Naive thymus-derived CD4-positive, alpha-beta T cell (primary cell): ENCODE data around the gene MKNK1. TPM values are rescaled to one million over a fixed set of nuclear protein-coding genes. Genes with fewer than 3 reads are reported as not detected.
A peak's percentile ranks its signal among the peaks of the same experiment; 100 is the strongest.

Source experiments
- ATAC-seq: fragments of 150-1000 bp; cut with Tn5 transposase; 2 replicates; pipeline ENCODE4 v1.10.0; 2021; ENCODE audit warnings: mild to moderate bottlenecking, moderate library complexity
- CTCF ChIA-PET: fragments of 350-600 bp; sonication (Branson Sonifier 250); formaldehyde crosslinking; loops from one replicate; lab custom pipeline; 2021; ENCODE audit warnings: antibody characterized with exemption; lab: Charles Lee
- POLR2A ChIA-PET: fragments of 350-600 bp; sonication (Branson Sonifier 250); formaldehyde crosslinking; loops from one replicate; lab custom pipeline; 2021; ENCODE audit warnings: antibody characterized with exemption, inconsistent platforms; lab: Charles Lee
- DNase-seq, 9 donors: peaks; one replicate each; pipeline versions ENCODE4 v3.0.0 to v3.0.0-alpha.2; 2020 to 2022; ENCODE audit warnings: mixed read lengths in 1 of 9
- H3K27ac ChIP-seq: one replicate; pipeline ENCODE4 v1.7.0; 2013; ENCODE audit warnings: mild to moderate bottlenecking, low read depth, low read length, moderate library complexity
- H3K27me3 ChIP-seq, 2 donors: one replicate each; pipeline ENCODE4 v1.7.0; 2013; ENCODE audit warnings: low read length in 2 of 2, mild to moderate bottlenecking in 2 of 2, moderate library complexity in 2 of 2; ENCODE audit not compliant: control insufficient read depth in 2 of 2, insufficient read depth in 2 of 2
- H3K36me3 ChIP-seq, 3 experiments: 1 replicate in 2 of 3; 2 replicates in 1 of 3; pipeline ENCODE4 v1.7.0; 2013; ENCODE audit warnings: low read length in 3 of 3, mild to moderate bottlenecking in 3 of 3, moderate library complexity in 1 of 3; ENCODE audit not compliant: insufficient read depth in 3 of 3, control insufficient read depth in 2 of 3
- H3K4me1 ChIP-seq, 2 donors: one replicate each; pipeline ENCODE4 v1.7.0; 2013; ENCODE audit warnings: low read length in 2 of 2, mild to moderate bottlenecking in 2 of 2, moderate library complexity in 1 of 2; ENCODE audit not compliant: control insufficient read depth in 2 of 2, insufficient read depth in 2 of 2
- H3K4me3 ChIP-seq: 2 replicates; pipeline ENCODE4 v1.7.0; 2013; ENCODE audit warnings: mild to moderate bottlenecking, low read length
- H3K9me3 ChIP-seq, 3 experiments: 1 replicate in 2 of 3; 2 replicates in 1 of 3; pipeline ENCODE4 v1.7.0; 2013; ENCODE audit warnings: low read length in 3 of 3; ENCODE audit not compliant: control insufficient read depth in 2 of 3
- H3K27ac Mint-ChIP-seq, 9 donors: one replicate each; pipeline ENCODE4 v1.8.0; 2020 to 2022; ENCODE audit warnings: mixed read lengths in 9 of 9, mild to moderate bottlenecking in 8 of 9, moderate library complexity in 5 of 9, inconsistent platforms in 2 of 9
- H3K27me3 Mint-ChIP-seq, 5 donors: one replicate each; pipeline ENCODE4 v1.8.0; 2021 to 2022; ENCODE audit warnings: mixed read lengths in 5 of 5, mild to moderate bottlenecking in 1 of 5
- H3K36me3 Mint-ChIP-seq, 5 donors: one replicate each; pipeline ENCODE4 v1.8.0; 2020 to 2022; ENCODE audit warnings: mixed read lengths in 5 of 5, mild to moderate bottlenecking in 3 of 5, inconsistent platforms in 1 of 5
- H3K4me1 Mint-ChIP-seq, 7 donors: one replicate each; pipeline ENCODE4 v1.8.0; 2020 to 2022; ENCODE audit warnings: mixed read lengths in 7 of 7, mild to moderate bottlenecking in 3 of 7, inconsistent platforms in 1 of 7
- H3K4me3 Mint-ChIP-seq, 10 donors: one replicate each; pipeline ENCODE4 v1.8.0; 2020 to 2022; ENCODE audit warnings: mild to moderate bottlenecking in 10 of 10, mixed read lengths in 10 of 10, moderate library complexity in 6 of 10, inconsistent platforms in 2 of 10
- H3K9me3 Mint-ChIP-seq, 11 donors: one replicate each; pipeline ENCODE4 v1.8.0; 2020 to 2022; ENCODE audit warnings: mixed read lengths in 11 of 11, mild to moderate bottlenecking in 4 of 11, inconsistent platforms in 1 of 11, moderate library complexity in 1 of 11
- intact Hi-C, 2 donors: fragments of 100-400 bp; cut with micrococcal nuclease; formaldehyde crosslinking; loops; one replicate each; pipeline ENCODE4 v1.15.1; 2023
- polyA plus RNA-seq, 2 donors: library from polyadenylated mRNA; unstranded; fragments of 300-500 nt; fragmentation: Illumina TruSeq; gene quantifications; one replicate each; pipeline ENCODE4 v1.2.3, GENCODE V29; 2021
- total RNA-seq, 6 experiments: library from RNA in 5 of 6; stranded (reverse) in 5 of 6; gene quantifications; 1 replicate in 5 of 6; 2 replicates in 1 of 6; pipeline ENCODE4 v1.2.3 and lab custom pipeline; 2021 to 2026

The MKNK1 gene
- total and polyA plus RNA-seq, 7 experiments from 2014 or later: 21.9 to 80.1 (median 53.3) TPM

DNA sequence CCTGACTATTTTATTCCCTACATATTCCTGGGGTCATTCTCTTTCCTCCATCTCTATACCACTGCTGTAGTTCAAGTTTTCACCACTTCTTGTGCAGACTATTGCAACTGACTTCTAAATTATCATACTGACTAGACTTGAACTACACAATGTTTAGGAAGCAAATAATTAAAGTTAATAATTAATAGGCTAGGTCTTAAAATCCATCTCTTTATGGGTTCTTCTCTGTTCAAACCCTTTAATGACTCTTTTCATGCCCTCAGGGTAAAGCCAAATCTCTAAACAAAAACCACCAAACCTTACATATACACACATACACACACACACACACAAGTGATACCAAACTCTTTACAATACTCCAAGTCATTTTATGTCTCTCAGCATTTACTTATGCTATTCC is 34.9 kb upstream of the MKNK1 start:
- Histone ChIP-seq H3K9me3 (no peaks in the 10 kb centered on the region), H3K36me3 (peaks cover 0 to 42% (median 10%) of the 10 kb centered on the region in 3 experiments), H3K27ac (no peak overlapping the region), H3K4me3 (no peak overlapping the region), H3K4me1 (no peaks in the 10 kb centered on the region), H3K27me3 (no peaks in the 10 kb centered on the region)
- Mint-ChIP-seq H3K4me3 (no peak overlapping the region), H3K4me1 (peaks cover 0 to 5% (median 0%) of the 10 kb centered on the region in 7 donors), H3K9me3 (no peaks in the 10 kb centered on the region), H3K36me3 (peaks cover 4 to 52% (median 31%) of the 10 kb centered on the region in 5 donors), H3K27me3 (no peaks in the 10 kb centered on the region), H3K27ac (peak overlapping the region in 2 of 9 donors; percentile 7 to 19)
- POLR2A ChIA-PET: no interaction called here
- CTCF ChIA-PET: no interaction called here
- no peak for ATAC-seq
- no peak for DNase-seq
- intact Hi-C loops: no loop called here

DNA sequence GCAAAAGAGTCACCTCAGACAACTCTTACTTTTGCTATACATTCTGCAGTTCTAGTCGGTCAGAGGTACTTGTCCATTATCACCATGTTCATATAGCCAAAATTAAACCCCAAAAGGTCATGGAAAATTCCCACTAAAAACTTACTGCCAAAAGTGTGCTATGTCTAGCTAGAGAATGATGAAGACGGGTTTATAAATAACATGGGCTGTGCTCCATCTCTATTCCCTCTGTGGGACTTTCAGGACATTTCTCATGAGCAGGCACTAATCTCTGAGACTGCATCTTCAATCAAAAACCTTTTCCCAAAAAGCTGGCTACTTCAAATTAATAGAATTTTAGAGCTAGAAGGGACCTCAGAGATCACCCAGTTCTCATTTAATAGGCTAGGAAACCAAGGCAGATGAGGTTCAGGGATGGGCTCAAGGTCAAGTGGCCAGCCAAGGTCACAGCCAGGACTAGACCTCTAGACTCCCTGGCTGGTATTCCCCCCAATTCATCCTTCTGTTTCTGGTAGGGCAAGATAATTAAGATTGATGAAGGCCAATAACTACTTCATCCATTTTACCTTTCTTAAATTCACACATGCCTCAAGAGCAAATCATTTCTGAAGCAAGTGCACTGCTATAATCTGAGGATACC is 33.5 kb upstream of the MKNK1 start:
- Mint-ChIP-seq H3K27ac (peak overlapping the region in 2 of 9 donors; percentile 15 to 28), H3K4me3 (no peak overlapping the region), H3K4me1 (peaks cover 0 to 5% (median 0%) of the 10 kb centered on the region in 7 donors), H3K9me3 (no peaks in the 10 kb centered on the region), H3K27me3 (no peaks in the 10 kb centered on the region), H3K36me3 (peaks cover 4 to 66% (median 31%) of the 10 kb centered on the region in 5 donors)
- intact Hi-C loops: no loop called here
- Histone ChIP-seq H3K9me3 (no peaks in the 10 kb centered on the region), H3K4me1 (no peaks in the 10 kb centered on the region), H3K27ac (no peak overlapping the region), H3K36me3 (peaks cover 0 to 47% (median 10%) of the 10 kb centered on the region in 3 experiments), H3K4me3 (no peak overlapping the region), H3K27me3 (no peaks in the 10 kb centered on the region)
- CTCF ChIA-PET: no interaction called here
- POLR2A ChIA-PET: interaction anchor here (0.6 kb wide), 1 partner anchor 103 kb away, joined by 3 read pairs; no protein-coding TSS in a partner anchor
- DNase-seq (no peak), ATAC-seq (no peak)

GRCh38 chr1:46635205-46635604 is 31.1 kb upstream of the MKNK1 start:
- Histone ChIP-seq H3K4me3 (no peak overlapping the region), H3K4me1 (no peaks in the 10 kb centered on the region), H3K27me3 (no peaks in the 10 kb centered on the region), H3K27ac (no peak overlapping the region), H3K36me3 (peaks cover 0 to 42% (median 10%) of the 10 kb centered on the region in 3 experiments), H3K9me3 (no peaks in the 10 kb centered on the region)
- Mint-ChIP-seq H3K27ac (peak overlapping the region in 2 of 9 donors; percentile 27 to 32), H3K4me3 (no peak overlapping the region), H3K27me3 (no peaks in the 10 kb centered on the region), H3K9me3 (peaks cover 0 to 1% (median 0%) of the 10 kb centered on the region in 11 donors), H3K4me1 (peaks cover 0 to 5% (median 0%) of the 10 kb centered on the region in 7 donors), H3K36me3 (peaks cover 0 to 66% (median 28%) of the 10 kb centered on the region in 5 donors)
- POLR2A ChIA-PET: interaction anchor here (1.0 kb wide), 1 partner anchor 31 kb away, joined by 3 read pairs; the partner anchor contains the start of gene MKNK1
- ATAC-seq (no peak), DNase-seq (no peak)
- CTCF ChIA-PET: no interaction called here
- intact Hi-C loops: no loop called here

DNA sequence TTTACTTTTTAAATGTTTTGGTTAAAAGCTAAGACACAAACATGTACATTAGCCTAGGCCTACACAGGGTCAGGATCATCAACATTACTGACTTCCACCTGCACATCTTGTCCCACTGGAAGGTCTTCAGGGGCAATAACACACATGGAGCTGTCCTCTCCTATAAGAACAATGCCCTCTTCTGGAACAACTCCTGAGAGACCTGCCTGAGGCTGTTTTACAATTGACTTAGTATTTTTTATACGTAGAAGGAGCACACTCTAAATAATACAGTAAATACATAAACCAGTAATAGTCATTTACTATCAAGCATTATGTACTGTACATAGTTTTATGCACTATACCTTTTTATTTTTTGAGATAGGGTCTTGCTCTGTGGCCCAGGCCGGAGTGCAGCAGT is 26.7 kb upstream of the MKNK1 start:
- Mint-ChIP-seq H3K27me3 (no peaks in the 10 kb centered on the region), H3K27ac (no peak overlapping the region), H3K9me3 (peaks cover 0 to 1% (median 0%) of the 10 kb centered on the region in 11 donors), H3K4me1 (peaks cover 0 to 4% (median 0%) of the 10 kb centered on the region in 7 donors), H3K4me3 (no peak overlapping the region), H3K36me3 (peaks cover 0 to 50% (median 16%) of the 10 kb centered on the region in 5 donors)
- H3K27me3 ChIP-seq: no peaks in the 10 kb centered on the region
- H3K9me3 ChIP-seq: no peaks in the 10 kb centered on the region
- DNase-seq (no peak), ATAC-seq (no peak)
- H3K4me3 ChIP-seq: no peak overlapping the region
- POLR2A ChIA-PET: interaction anchor here (1.0 kb wide), 1 partner anchor 9 kb away, joined by 4 read pairs; no protein-coding TSS in a partner anchor
- CTCF ChIA-PET: interaction anchor here (0.5 to 0.8 kb wide), 3 partner anchors 16 to 39 kb away, joined by 3 to 5 read pairs (median 4); partner anchors contain the start of gene MKNK1
- peaks cover 0 to 32% (median 5%) of the 10 kb centered on the region in 3 experiments for H3K36me3 ChIP-seq
- intact Hi-C loops: no loop called here
- H3K27ac ChIP-seq: no peak overlapping the region
- H3K4me1 ChIP-seq: no peaks in the 10 kb centered on the region

GRCh38 chr1:46623743-46624644 is 19.9 kb upstream of the MKNK1 start:
- Histone ChIP-seq H3K27me3 (no peaks in the 10 kb centered on the region), H3K4me1 (no peaks in the 10 kb centered on the region), H3K36me3 (peaks cover 0 to 4% (median 0%) of the 10 kb centered on the region in 3 experiments), H3K9me3 (no peaks in the 10 kb centered on the region), H3K27ac (no peak overlapping the region), H3K4me3 (no peak overlapping the region)
- ChIA-PET POLR2A (no interaction called here), CTCF (interaction anchor here (1.0 kb wide), 1 partner anchor 101 kb away, joined by 4 read pairs; no protein-coding TSS in a partner anchor)
- Mint-ChIP-seq H3K9me3 (peaks cover 0 to 2% (median 0%) of the 10 kb centered on the region in 11 donors), H3K4me3 (no peak overlapping the region), H3K36me3 (peaks cover 0 to 3% (median 0%) of the 10 kb centered on the region in 5 donors), H3K4me1 (peaks cover 0 to 13% (median 0%) of the 10 kb centered on the region in 7 donors), H3K27ac (peak overlapping the region in 1 of 9 donors; percentile 52), H3K27me3 (no peaks in the 10 kb centered on the region)
- ATAC-seq: no peak
- no peak for DNase-seq
- intact Hi-C loops: no loop called here

DNA sequence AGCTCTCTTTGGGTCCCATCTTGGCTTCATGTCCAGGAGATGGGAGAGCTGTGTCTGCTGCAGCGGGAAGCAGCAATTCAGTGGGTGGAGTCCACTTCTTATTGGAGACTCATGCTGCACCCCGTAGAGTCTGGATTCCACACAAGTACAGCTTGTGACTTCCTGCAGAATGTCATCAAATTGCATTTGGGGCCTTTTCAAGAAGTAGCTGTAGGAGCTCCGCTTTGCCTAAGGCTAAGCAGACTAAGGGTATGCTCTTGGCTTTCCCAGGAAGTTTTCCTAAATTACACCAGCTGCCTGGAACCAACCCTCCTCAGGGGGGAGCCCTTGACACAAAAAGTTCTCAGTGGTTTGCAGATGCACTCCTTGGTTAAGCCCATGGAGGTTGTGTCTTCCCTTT is 18.3 kb upstream of the MKNK1 start:
- Histone ChIP-seq H3K9me3 (no peaks in the 10 kb centered on the region), H3K27me3 (no peaks in the 10 kb centered on the region), H3K36me3 (no peaks in the 10 kb centered on the region), H3K27ac (no peak overlapping the region), H3K4me1 (peaks cover 0 to under 1% of the 10 kb centered on the region in 2 donors), H3K4me3 (no peak overlapping the region)
- CTCF ChIA-PET: interaction anchor here (0.9 kb wide), 1 partner anchor 102 kb away, joined by 4 read pairs; no protein-coding TSS in a partner anchor
- Mint-ChIP-seq H3K36me3 (peaks cover 0 to 3% (median 0%) of the 10 kb centered on the region in 5 donors), H3K9me3 (peaks cover 0 to 2% (median 0%) of the 10 kb centered on the region in 11 donors), H3K4me3 (no peak overlapping the region), H3K27ac (no peak overlapping the region), H3K4me1 (peaks cover 2 to 27% (median 5%) of the 10 kb centered on the region in 7 donors), H3K27me3 (no peaks in the 10 kb centered on the region)
- DNase-seq (no peak), ATAC-seq (no peak)
- intact Hi-C loops: loop anchor here in 1 of 2 donors (1.0 kb wide), 1 partner anchor 103 kb away; no protein-coding TSS in a partner anchor
- POLR2A ChIA-PET: interaction anchor here (0.8 kb wide), 1 partner anchor 9 kb away, joined by 4 read pairs; no protein-coding TSS in a partner anchor
